DND-41 (cell line): ENCODE measurements around the gene MEI1.
A peak's percentile ranks its signal among the peaks of the same experiment; 100 is the strongest.

Experiments
- ATAC-seq: fragments of 200-7000 bp; cut with Tn5 transposase; 3 replicates; pipeline ENCODE4 v1.9.1; 2021; ENCODE audit warnings: low read depth; ENCODE audit not compliant: insufficient read depth
- DNase-seq: peaks from one replicate; pipeline ENCODE4 v3.0.0-alpha.2; 2020
- H2AFZ ChIP-seq: 2 replicates; pipeline ENCODE4 v1.6.0; 2012; ENCODE audit warnings: low read depth, low read length
- H3K27ac ChIP-seq: 2 replicates; pipeline ENCODE4 v1.5.1; 2012; ENCODE audit warnings: low read length, inconsistent platforms
- H3K27me3 ChIP-seq: fragments of 200-600 bp; sonication (generic); 2 replicates; pipeline ENCODE4 v1.6.0; 2012; ENCODE audit warnings: low read length, mild to moderate bottlenecking, inconsistent platforms; ENCODE audit not compliant: insufficient read depth, poor library complexity
- H3K36me3 ChIP-seq: 2 replicates; pipeline ENCODE4 v1.5.1; 2012; ENCODE audit warnings: low read length, inconsistent platforms; ENCODE audit not compliant: insufficient read depth
- H3K4me1 ChIP-seq: 2 replicates; pipeline ENCODE4 v1.5.1; 2012; ENCODE audit warnings: mild to moderate bottlenecking, low read length; ENCODE audit not compliant: insufficient read depth
- H3K4me2 ChIP-seq: 2 replicates; pipeline ENCODE4 v1.6.0; 2012; ENCODE audit warnings: mild to moderate bottlenecking, moderate library complexity, low read length, inconsistent platforms; ENCODE audit not compliant: insufficient read depth
- H3K4me3 ChIP-seq, 2 experiments: fragments of 200-600 bp in 1 of 2; shearing (Covaris generic) in 1 of 2; 2 replicates each; pipeline ENCODE4 v1.5.1; 2012 to 2016; ENCODE audit warnings: inconsistent platforms in 2 of 2, low read length in 2 of 2, mild to moderate bottlenecking in 2 of 2, low read depth in 1 of 2, moderate library complexity in 1 of 2
- H3K79me2 ChIP-seq: 2 replicates; pipeline ENCODE4 v1.6.0; 2012; ENCODE audit warnings: low read length, inconsistent platforms; ENCODE audit not compliant: insufficient read depth
- H3K9ac ChIP-seq: 2 replicates; pipeline ENCODE4 v1.6.0; 2012; ENCODE audit warnings: low read depth, mild to moderate bottlenecking, inconsistent platforms, low read length, moderate library complexity
- H3K9me3 ChIP-seq: 2 replicates; pipeline ENCODE4 v1.5.1; 2012; ENCODE audit warnings: low read length, moderate library complexity, mild to moderate bottlenecking, inconsistent platforms; ENCODE audit not compliant: insufficient read depth, severe bottlenecking
- H4K20me1 ChIP-seq: 2 replicates; pipeline ENCODE4 v1.6.0; 2012; ENCODE audit warnings: low read length; ENCODE audit not compliant: insufficient read depth
- CTCF ChIP-seq: IDR thresholded peaks from 2 replicates; pipeline ENCODE4 v1.5.1; 2012; ENCODE audit warnings: borderline replicate concordance, low read length, moderate library complexity, mild to moderate bottlenecking; ENCODE audit not compliant: poor library complexity, severe bottlenecking; ENCODE audit errors: extremely low read depth
- EZH2 ChIP-seq: IDR thresholded peaks from 3 replicates; pipeline ENCODE4 v1.6.1; 2012; ENCODE audit warnings: borderline replicate concordance, low read depth, mild to moderate bottlenecking, moderate library complexity, low read length, inconsistent platforms; ENCODE audit not compliant: severe bottlenecking

The MEI1 gene

GRCh38 chr22:41758231-41758630, 58.9 kb downstream of the MEI1 start:
- Histone ChIP-seq H3K27me3 (no peaks in the 10 kb centered on the region), H3K9me3 (no peaks in the 10 kb centered on the region), H4K20me1 (no peaks in the 10 kb centered on the region), H3K9ac (no peak overlapping the region), H3K79me2 (no peaks in the 10 kb centered on the region), H3K4me2 (no peak overlapping the region), H3K4me3 (no peak overlapping the region), H3K4me1 (no peaks in the 10 kb centered on the region), H3K36me3 (no peaks in the 10 kb centered on the region), H2AFZ (no peak overlapping the region), H3K27ac (no peak overlapping the region)
- ATAC-seq = no peak
- no peak for DNase-seq
- no peak for TF ChIP-seq EZH2
- TF ChIP-seq CTCF = no peak

DNA sequence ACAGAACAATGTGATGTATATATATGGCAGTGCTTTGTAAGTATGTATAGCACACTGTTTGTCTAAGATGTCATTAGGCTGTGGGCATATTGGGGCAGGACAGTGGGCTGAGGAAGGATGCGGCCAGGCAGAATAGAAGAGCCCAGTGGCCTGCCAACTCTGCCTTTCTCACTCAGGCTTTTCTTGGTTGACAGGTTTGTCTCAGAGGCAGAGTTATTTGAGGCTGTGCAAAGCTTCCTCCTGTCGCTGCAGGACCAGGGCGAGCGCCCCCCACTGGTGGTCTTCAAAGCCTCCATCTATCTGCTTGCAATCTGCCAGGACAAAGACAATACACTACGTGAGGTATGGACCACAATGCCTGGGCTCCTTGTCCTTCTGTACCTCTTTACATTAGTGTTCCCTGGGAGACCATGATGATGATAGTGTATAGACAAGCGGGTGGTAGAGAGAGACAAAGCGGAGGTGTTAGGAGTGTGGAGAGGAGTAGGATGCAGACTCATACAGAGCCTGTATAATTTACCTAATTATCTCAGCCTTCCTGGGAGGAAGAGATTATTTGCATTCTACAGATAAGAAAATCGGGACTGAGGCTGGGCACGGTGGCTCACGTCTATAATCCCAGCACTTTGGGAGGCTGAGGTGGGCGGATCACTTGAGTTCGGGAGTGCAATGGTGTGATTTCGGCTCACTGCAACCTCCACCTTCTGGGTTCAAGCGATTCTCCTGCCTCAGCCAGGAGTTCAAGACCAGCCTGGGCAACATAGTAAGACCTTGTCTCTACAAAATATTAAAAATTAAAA, 63.9 kb downstream of the MEI1 start:
- TF ChIP-seq EZH2 (no peak), CTCF (peak; percentile 55)
- no peaks in the 10 kb centered on the region for H3K9me3 ChIP-seq
- no peak overlapping the region for H3K27ac ChIP-seq
- no peak overlapping the region for H3K4me3 ChIP-seq
- no peaks in the 10 kb centered on the region for H4K20me1 ChIP-seq
- no peak for ATAC-seq
- no peak overlapping the region for H2AFZ ChIP-seq
- H3K4me2 ChIP-seq = no peak overlapping the region
- no peak overlapping the region for H3K9ac ChIP-seq
- no peaks in the 10 kb centered on the region for H3K79me2 ChIP-seq
- peak; percentile 39 for DNase-seq
- H3K27me3 ChIP-seq = no peaks in the 10 kb centered on the region
- no peaks in the 10 kb centered on the region for H3K36me3 ChIP-seq
- no peaks in the 10 kb centered on the region for H3K4me1 ChIP-seq

- H3K79me2 ChIP-seq = no peaks in the 10 kb centered on the region
- H2AFZ ChIP-seq = no peak overlapping the region
- no peak overlapping the region for H3K27ac ChIP-seq
- no peaks in the 10 kb centered on the region for H4K20me1 ChIP-seq
- no peaks in the 10 kb centered on the region for H3K9me3 ChIP-seq
- no peak for TF ChIP-seq EZH2
- no peak for TF ChIP-seq CTCF
- H3K9ac ChIP-seq = no peak overlapping the region
- H3K4me2 ChIP-seq = no peak overlapping the region
- DNase-seq = no peak
- no peaks in the 10 kb centered on the region for H3K4me1 ChIP-seq
- H3K36me3 ChIP-seq = no peaks in the 10 kb centered on the region
- no peak for ATAC-seq
- no peaks in the 10 kb centered on the region for H3K27me3 ChIP-seq
- no peak overlapping the region for H3K4me3 ChIP-seq
Measured at GRCh38 chr22:41766476-41766875, 67.2 kb downstream of the MEI1 start.
